GM21786 (cell line): ENCODE results near the gene ELFN2.

Experiments
- ATAC-seq: cut with Tn5 transposase; IDR thresholded peaks from one replicate; pipeline ENCODE4 v1.9.1; 2021; ENCODE audit not compliant: unreplicated experiment

Gene ELFN2

DNA sequence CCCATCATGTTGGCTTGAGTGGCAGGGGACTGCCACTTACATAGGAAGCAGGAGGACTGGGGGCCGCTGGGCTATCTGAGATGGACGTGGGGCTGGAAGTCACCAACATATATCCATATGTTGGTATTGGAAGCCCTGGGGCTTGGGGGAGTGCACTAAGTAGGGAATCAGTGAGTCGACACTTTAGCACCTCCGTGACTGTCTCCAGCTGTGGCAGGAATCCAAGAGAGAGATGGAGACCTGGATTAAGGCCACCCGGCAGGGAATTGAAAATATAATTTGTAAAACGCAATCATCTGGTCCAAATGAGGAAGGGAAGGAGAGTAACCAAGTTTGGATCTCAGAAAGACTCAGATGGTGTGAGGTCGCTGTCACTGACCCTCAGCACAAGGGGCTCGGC, 68.4 kb downstream of the ELFN2 start:
- no peak for ATAC-seq

DNA sequence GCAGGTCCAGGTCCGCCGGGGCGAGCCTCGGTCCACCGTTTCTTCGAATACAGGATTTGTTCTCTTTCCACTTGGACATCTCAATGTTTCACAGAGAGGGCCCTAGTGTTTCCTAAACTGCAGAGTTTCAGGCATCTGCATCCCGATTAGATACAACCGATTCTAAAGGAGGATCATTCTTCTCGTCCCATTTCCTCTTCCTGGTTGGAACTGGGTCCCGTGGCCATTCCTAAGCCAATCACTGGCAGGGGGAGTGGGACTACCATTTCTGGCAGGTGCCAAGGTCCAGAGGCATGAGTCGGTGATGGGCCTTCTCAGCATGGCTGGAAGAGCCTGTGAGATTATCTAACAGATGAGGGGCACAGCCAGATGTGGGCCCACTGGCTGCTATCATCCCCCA, 68.9 kb downstream of the ELFN2 start:
- ATAC-seq, result no peak

DNA sequence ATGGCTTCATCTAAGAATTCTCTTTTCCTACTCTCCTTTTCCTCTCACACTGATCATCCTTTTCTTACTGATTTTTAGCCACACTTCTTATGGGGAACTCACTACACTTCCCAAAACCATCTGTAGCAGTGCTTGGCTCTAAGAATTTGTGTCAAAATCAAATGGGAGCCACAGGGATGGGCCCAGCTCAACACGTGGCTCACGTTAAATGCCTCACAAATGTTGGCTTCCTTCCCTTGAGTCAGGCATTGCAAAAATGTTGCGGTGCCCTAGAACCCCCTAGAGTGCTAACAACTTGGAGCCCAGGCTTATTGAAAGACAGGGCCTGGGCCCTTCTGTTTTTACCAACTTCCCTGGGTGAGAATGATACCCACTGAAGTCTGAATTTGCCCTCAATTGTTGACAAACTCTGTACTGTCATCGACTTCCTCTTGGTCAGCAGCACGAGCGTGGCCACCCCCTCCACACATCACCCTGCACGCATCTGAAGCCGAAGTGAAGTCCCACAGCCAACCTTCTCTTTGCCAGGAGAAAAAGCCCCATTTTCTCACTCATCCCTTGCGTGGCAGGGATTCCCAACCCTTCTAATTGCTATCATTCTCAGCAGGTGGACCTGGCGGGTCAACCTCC, 69.7 kb downstream of the ELFN2 start:
- no peak for ATAC-seq

GRCh38 chr22:37356922-37357321, 70.4 kb downstream of the ELFN2 start:
- no peak for ATAC-seq

GRCh38 chr22:37355174-37355573, 72.1 kb downstream of the ELFN2 start:
- no peak for ATAC-seq

DNA sequence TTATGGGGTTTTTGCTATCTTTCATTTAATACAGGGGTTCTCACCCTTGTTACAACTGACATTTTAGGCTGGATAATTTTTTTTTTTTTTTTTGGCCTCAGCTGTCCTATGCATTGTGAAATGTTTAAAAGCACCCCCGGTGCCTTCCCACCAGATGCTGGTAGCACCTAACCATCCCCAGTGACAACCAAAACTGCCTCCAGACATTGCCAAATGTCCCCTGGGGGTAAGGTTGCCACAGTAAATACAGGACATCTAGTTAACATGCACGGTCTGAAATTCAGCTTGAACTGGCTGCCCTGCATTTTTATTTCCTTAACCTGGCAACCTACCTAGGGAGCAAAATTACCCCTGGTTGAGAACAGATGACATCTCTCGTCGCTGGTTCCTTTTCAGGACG, 72.6 kb downstream of the ELFN2 start:
- ATAC-seq, result no peak

GRCh38 chr22:37354261-37354660, 73.0 kb downstream of the ELFN2 start:
- no peak for ATAC-seq

DNA sequence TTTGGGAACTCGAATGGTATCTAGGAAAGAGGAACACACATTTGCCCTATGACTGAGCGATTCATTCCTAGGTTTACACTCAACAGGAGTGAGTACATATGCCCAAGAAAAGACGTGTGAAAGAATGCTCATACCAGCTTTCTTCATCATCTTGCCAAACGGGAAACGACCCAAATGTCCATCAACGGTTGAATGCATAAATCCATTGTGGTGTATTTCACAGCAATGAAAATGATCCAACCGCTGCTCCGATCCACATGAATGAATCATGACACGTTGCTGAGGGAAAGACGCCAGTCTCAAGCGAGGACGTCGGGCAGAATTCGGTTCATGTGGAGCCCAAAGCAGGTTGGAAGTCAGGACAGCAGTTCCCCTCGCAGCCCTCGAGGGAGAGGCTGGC, 73.4 kb downstream of the ELFN2 start:
- ATAC-seq, result no peak

DNA sequence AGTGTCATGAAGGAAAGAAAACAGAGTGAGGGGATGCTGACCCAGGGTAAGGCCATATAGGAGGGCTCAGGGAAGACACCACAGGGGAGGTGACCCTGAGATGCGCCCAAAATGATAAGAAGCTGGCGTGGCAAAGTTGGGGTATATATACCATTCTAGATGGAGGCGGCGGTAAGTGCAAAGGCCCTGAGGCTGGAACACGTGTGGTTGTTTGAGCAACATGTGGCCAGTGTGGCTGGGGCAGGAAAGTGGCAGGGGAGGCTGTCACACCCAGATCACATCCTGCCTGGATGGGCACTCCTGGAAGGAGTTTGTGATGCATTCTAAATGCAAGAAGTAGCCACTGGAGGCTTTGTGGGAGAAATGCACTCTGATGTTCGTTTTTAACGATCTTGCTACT, 74.8 kb downstream of the ELFN2 start:
- no peak for ATAC-seq

- ATAC-seq, result no peak
Measured at GRCh38 chr22:37351232-37351631, 76.0 kb downstream of the ELFN2 start.

DNA sequence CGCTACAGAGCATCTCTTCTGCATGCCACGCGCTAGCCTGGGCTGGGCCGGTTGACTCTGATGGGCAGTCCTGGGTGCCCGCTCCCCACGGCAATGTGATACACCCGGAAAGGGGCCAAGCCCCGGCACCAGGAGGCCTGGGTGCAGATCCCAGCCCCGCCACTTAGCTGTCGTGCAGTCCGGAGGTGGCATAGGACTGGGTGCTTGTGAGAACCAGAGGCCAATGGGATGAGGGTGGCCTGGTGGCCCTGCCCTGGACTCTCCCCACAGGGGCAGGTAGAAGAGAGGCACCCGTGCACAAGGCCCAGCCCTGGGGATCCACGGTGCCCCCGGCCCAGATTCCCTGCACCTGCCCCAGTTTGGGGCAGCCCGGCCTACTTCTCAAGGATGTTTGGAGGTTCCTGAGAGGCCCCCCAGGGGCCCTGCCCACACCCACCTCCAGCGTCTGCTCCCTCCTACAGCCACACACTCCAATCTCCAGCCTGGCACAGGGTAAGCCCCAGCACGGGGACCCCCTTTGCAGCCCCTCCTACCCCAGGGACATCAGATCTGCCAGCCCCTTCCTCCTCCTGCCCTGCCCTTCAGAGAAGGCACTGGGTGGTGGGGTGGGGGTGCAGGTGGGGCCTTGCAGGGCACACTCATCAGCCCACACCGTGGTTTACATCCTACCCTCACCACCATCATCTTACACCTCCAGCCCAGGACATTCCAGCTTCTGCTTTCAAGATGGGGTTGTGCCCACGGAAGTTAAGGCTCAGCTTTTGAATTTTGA, 78.0 kb downstream of the ELFN2 start:
- no peak for ATAC-seq

DNA sequence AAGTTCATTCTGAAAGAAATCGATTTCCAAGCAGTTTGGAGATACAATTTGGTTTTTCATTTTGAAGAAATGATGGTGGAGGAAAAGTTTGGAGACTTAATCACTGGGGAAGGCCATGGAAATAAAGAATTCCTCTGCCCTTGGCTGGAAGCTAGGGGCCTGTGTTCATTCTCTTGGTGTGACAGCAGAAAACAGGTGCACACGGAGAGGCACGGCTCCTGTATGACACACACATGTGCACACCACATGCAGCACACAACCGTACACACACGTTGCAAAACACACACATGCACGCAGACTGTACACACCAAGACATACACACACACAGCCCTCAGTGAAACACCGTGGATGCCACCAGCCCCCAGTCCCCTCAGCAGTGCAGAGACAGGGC, 80.8 kb downstream of the ELFN2 start:
- no peak for ATAC-seq

GRCh38 chr22:37345863-37346504, 81.3 kb downstream of the ELFN2 start:
- ATAC-seq, result no peak

- no peak for ATAC-seq
Measured at GRCh38 chr22:37344735-37345449, 82.4 kb downstream of the ELFN2 start.

DNA sequence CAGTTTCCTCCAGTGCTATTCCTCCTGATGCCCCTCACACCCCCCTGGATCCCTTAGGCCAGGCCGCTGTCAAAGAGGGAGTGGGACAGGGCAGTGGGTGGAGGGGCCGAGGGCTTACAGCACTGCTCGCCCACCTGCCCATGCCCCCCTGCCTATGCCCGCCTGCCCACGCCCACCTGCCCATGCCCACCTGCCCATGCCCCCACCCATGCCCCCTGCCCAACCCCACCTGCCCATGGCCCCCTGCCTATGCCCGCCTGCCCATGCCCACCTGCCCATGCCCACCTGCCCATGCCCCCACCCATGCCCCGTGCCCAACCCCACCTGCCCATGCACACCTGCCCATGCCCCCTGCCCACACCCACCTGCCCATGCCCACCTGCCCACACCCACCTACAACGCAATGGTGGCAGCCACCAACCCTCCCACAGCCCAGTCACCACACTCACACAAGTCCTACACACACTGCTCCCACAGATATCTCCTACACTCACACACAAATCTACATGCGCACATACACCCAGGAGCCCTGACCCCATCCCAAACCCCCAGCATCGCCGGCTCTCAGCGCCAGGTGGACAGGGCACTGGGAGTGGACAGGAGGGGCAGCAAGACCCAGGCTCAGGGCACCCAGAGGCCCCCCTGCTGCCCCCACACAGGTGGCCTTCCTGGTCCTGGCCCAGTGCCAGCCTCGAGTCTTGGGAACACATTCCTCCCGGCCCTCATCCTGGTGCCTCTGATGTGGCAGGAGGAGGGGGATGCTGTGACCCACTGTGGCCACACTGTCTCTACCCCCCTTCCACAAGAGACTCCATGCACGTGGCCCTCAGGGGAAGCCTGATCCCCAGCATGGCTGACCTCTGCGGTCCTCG, 83.2 kb downstream of the ELFN2 start:
- ATAC-seq, result no peak

- ATAC-seq, result no peak
Measured at GRCh38 chr22:37343348-37343747, 83.9 kb downstream of the ELFN2 start.

DNA sequence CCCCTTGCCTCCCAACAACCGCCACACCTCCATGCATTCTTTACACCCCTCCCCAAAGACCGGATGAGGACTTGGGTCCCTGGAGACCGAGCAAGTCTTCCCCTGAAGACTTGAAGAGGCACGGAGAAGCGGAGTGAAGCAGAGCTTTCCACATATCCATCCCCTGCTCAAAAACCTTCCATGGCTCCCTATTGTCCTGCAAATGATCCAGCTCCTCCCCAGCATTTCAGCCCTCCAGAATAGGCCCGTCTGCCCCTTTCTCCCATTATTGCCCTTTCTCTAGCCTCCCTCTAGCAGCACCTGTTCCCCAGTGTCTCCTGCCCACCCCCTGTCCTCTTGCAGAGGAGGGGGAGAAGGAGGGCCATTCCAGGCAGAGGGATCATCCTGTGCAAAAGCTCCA, 85.2 kb downstream of the ELFN2 start:
- no peak for ATAC-seq

DNA sequence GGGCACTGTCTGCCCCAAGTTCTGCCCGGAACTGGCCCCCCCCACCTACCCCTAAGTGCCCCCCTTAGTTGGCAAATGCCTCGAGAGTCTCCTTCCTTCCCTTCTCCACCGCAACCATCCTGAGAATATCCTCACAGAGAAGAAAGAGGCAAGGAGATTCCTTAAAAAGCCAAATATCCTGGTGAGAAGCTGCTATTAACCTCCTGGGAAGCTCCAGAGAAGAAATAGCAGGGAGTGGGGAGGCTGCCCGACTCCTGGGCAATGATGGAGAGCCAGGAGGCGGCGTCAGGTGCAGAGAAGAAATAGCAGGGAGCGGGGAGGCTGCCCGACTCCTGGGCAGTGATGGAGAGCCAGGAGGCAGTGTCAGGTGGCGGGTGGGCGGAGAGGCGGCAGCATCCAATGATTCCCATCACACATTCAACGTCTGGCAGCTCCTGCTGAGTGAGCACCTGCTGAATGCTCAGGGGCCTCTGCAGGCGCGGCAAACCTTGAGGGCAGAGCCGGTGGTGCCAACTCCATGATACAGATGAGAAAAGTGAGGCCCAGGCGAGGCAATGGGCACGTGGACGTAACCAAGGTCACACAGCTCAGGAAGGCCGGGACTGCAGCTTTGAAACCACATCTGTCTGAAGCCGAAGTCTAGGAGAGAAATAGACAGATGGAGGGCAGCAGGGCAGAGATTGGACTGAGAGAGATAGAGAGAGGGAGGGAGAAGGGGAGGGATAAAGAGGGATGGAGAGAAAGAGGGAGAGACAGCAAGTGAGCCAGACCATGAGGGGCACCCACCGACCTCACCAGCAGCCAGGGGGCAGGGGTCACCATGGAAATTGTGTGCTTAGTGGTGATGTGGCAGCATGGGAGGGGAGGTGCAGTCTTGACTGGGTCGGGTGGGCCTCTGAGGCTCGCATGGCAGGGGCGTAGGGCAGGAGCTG, 86.7 kb downstream of the ELFN2 start:
- ATAC-seq, result no peak

- no peak for ATAC-seq
Measured at GRCh38 chr22:37338539-37339246, 88.6 kb downstream of the ELFN2 start.
